HG03521 (cell line): ENCODE data around the gene CHD6.

Experiments
- ATAC-seq: cut with Tn5 transposase; IDR thresholded peaks from one replicate; pipeline ENCODE4 v1.9.1; 2021; ENCODE audit warnings: mild to moderate bottlenecking, moderate library complexity; ENCODE audit not compliant: unreplicated experiment

CHD6 gene

DNA sequence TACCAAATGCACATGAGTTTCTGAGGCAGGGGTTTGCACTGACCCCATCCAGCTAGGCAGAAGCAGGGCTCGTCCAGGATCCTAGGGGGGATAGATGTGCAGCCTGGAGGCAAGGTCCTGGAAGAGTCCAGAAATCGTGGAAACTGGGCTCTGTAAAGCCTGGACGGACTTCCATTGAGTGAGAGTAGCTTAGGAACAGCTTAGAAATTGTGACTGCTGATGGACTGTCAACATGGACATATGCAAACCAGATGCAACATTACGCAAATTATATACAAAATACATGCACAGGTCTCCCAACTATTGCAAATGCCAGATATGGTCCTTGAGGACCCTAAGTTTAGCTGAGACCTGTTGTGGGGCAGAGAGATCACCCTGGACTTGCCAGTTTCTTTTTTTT is 246.8 kb downstream of the CHD6 start:
- ATAC-seq = no peak

DNA sequence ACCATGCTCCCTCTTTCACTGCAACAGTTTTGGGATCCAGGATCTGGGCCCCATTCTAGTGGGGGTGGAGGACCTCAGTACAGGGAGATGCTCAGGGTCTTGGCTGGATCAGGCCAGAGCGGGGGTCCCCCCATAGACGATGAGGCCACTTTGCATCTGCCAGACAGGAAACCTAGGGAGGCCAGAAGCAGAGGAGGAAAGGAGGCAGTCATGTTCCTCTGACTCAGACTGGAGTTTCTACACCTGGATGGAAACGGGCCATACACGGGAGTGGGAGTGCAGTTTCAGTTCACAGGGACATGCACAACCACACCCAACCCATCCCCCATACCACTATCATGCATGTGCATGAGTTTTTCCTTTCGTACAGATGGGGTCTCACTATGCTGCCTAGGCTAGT is 248.0 kb downstream of the CHD6 start:
- ATAC-seq = no peak

DNA sequence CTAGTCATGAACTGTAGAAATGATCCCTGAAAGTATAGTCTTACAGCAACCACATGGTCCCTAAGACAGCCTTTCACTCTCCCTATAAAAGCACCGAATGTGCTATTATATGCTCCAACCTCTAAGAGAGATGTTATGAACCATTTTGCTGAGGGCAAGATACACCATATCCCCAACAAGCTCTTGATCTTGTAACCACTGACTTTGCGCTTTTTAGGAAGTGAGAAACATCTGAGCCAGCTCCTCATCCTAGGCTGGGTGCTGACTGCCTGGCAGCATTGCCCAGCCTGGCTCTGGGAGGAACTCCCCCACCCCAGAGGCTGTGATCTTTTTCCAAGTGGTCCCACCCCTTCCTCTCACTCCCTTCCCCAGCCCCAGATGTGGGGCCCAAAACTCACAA is 248.5 kb downstream of the CHD6 start:
- ATAC-seq = no peak

DNA sequence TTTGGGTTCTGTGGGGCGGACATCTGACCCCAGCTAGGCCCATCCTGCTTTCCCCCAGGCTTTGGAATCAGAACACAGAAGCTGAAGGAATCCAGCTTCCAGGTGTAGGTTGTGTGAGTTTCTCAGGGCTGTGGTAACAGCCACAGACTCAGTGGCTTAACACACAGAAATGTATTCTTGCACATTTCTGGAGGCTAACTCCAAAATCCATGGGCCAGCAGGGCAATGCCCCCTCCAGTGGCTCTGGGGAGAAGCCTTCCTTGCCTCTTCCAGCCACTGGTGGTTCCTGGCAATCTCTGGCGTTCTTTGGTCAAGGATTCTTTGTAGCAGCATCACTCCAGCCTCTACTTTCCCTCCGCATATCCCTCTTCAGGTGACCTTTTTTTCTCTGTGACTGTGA is 250.2 kb downstream of the CHD6 start:
- no peak for ATAC-seq

DNA sequence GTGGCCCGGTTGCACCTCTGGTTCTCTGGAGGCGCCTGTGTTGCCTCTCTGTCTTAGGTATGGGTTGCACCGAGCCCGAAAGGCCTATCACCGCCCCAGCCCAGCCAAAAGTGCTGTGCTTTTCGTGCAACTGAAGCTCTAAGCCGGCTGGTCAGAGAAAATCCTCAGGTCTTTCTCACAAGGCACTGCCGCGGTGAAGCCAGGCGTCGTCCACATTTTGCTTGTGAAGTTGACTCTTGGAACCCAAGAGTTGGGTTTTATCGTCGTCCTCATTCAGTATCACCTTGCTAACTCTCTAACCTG is 250.8 kb downstream of the CHD6 start:
- ATAC-seq = no peak

DNA sequence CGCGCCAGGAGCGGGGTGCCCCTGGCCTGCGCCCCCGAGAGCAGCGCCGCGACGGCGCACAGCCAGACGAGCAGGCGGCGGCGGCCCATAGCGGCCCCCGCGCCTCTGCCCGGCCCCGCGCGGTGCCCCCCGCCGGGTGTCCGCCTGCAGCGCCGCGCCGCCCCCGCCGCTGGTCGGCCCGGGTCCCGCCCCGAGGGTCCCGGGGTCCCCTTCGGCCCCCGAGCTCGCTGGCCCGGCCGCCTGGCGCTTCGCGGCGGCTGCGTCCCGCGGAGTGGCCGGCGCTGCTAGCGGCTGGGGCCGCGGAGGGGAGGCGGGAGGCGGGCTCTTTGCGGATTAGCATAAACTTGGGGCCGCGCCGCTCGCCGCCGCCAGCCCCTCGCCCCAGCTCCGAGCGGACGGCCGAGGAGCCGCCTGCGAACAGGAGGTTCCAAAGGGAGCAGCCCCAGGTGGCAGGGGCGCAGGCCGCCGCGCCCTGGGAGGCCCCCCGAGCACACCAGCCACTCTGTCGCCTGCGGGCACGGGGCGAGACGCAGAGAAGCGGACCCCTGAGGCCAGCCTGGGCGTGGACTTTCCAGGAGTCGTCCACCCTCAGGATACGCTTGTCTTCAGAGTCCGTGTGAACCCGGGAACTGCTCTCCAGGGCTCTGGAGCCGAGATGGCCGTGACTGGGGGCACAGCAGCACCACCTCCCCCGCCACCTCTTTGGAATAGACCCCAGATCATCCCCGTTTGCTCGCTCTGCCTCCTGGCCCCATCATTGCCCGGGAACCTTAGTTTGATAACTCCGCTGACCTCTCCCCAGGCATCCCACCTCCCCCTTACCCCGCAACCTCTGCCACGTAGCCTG is 251.4 kb downstream of the CHD6 start, which contains the start of gene EMILIN3:
EMILIN3 (minus strand) TSS at position 273 of the 847 bp plus-strand sequence; CDS start at position 89, 184 bp downstream.
- ATAC-seq = no peak

DNA sequence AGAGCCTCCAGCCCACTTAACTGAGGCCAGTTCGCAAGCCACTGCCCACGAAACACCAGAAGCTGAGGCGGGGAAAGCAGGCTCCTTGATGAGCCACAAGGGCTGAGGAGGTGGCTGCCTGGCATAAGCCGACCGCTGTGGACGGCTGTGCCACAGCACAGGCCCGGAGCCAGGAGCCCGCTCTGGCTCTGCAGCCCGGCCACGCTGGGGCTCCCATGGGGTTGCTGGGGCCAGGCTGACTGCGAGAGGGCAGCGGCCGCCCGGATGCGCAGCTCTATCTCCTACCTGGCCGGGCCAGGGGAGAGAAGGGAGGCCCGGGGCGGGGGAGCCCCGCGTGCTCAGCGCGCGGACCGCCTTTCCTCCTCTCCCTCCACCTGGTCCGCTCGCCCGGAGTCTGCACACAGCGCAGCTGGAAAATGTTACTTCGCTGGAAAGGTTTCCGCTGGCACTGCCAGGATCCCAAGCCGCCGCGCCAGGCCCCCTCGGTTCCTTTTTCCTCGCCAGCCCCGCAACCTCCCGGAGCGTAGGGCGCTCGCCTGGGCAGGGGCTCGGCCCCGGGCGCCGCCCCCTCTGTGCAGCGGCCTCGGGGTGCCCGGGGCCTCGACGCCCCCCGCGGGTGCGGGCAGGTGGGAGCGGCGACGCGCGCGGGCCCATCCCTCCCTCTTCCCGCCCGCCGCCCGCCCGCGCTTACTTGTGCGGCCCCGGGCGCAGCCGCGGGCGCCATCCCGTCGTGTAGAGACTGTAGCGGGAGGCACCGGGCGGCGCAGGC is 252.2 kb downstream of the CHD6 start:
- no peak for ATAC-seq

DNA sequence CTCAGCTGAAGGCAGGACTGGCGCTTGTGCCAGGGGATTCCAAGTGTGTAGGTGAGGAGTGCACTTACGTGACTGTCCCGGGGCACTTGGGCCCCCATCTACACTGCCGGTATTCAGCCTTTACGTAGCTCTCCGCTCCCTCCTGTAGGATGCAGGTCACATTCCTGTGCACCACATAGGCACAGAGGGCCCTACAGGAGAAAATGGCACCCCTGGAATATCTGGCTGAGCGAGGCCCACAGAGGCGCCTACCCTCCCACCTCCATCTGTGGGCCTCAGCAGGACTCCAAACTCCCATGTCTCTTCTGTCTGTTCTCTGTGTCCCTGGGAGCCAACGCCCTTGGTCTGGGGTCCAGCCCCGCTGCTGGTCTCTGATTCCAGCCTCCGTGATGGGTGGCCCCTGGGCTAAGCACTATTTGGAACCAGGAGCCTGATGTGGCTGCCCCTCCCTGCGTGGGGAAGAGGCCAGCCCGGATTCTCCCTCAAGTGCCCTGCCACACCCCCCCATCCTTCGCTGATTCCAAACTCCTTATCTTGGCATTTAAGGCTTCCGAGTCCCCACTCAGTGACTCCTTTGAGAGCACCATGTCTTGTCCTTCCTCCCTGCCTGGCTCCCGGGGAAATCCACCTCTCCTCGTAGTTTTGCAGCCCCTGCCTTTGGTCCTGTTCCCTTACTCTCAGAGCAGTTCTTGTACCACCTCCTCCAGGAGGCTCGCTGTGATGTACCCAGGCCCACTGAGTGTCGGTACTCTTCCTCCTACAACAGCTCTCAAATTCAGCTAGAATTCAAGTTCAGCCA is 253.0 kb downstream of the CHD6 start:
- ATAC-seq = no peak

DNA sequence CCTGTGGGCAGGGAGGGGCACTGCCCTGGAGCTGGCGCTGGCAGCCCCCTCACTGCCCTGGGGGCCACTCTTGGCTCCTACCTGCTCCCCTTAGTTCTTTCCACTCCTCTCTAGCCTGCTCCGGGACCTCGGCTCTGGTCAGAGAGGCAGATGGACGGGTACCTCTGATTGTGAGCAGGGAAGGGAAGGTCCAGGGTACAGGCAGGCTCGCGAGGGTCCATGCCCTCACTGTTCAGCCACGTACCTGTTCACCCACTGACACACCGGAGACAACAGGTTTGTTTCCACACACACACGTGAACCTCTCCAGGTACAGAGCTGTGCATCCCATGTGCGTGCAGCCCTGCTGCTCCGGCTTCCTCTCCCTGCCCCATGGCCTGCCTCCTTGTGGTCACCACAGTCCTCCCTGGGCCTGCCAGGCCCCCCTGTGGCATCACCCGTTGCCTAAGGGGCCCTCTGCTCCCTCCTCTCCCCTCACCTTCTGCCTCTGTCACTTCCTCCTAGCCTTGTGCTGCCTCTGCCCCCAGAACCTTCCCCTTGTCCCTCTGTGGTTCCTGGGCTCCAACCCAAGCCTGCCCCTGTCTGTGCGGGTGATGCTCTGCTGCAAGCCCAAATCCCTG is 253.8 kb downstream of the CHD6 start:
- ATAC-seq = no peak

DNA sequence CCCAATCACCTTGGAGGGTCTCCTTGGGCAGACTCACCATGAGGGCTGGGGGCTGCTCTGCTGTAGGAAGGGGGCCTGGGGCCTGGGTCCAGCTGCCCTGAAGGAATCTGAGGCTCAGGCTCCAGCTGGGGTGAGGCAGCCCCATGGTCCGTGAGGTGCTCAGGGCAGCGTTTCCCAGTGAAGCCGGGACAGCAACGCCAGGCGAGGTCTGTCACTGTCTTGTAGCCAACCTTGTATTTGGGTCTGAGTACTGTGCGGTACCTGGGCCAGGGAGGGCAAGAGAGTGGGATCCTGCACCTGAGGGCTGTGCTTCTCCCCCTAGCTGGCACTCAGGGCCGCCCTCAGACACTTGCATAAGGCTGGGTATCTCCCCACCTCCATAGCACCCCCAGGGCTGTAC is 254.6 kb downstream of the CHD6 start:
- no peak for ATAC-seq

DNA sequence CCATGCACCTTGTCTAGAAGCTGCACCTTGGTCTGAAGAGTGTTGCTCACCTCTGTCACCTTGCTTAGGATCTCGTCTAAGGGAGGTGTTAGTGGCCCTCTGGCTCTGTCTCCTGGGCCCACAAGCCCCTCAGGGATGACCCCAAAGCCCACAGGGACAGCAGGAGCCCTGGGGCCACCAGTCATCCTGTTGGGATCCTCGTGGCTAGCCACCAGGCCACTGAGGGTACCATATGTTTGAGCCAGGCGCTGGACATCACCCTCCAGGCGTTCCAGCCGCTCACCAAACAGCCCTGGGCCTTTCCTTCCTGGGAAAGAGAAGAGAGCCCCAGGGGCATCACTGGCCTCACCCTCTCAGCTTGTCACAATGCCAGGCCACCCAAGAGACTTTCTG is 255.4 kb downstream of the CHD6 start:
- no peak for ATAC-seq

DNA sequence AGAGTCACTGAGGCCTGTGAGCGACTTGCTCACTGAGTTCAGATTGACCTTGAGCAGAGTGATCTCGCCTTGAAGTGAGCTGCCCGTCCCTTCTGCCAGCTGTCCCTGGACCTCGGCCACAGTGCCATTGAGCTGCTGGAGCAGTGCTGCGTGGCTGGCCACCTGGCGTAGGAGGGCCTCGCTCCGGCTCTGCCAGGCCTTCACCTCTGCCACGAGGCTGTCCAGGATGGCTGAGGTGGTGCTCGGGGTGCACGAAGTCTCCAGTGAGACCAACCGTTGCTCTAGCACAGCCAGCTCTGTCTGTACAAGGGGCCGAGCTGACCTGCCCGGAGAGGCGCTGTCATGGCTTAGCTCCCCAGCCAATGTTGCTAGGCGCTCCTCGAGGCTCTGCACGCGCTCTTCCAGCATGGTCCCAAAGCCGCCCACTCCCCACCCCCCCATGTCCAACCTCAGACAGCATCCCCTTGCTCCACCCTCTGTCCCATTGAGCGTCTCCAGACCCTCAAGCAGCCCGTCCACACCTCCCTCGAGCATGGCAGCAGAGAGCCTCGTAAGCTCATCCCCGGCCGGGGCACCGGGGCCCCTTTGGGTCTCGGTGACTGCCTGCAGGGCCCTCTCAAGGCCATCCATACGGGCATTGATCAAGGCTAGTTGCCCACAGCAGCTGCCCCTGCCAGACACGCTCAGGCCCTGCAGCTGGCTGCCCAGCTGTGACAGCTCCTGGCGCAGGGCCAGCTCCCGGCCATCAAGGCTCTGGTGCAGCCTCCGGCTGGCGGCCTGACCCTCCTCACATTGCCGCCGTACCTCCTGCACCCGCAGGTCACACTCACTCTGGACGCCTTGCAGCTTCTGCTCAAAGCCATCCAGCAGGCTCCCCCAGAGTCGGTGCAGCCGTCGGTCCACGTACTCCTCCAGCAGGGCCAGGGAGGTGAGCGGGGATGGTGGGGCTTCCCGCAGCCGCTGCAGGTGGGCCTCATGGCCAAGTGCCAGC is 256.1 kb downstream of the CHD6 start:
- ATAC-seq = no peak

DNA sequence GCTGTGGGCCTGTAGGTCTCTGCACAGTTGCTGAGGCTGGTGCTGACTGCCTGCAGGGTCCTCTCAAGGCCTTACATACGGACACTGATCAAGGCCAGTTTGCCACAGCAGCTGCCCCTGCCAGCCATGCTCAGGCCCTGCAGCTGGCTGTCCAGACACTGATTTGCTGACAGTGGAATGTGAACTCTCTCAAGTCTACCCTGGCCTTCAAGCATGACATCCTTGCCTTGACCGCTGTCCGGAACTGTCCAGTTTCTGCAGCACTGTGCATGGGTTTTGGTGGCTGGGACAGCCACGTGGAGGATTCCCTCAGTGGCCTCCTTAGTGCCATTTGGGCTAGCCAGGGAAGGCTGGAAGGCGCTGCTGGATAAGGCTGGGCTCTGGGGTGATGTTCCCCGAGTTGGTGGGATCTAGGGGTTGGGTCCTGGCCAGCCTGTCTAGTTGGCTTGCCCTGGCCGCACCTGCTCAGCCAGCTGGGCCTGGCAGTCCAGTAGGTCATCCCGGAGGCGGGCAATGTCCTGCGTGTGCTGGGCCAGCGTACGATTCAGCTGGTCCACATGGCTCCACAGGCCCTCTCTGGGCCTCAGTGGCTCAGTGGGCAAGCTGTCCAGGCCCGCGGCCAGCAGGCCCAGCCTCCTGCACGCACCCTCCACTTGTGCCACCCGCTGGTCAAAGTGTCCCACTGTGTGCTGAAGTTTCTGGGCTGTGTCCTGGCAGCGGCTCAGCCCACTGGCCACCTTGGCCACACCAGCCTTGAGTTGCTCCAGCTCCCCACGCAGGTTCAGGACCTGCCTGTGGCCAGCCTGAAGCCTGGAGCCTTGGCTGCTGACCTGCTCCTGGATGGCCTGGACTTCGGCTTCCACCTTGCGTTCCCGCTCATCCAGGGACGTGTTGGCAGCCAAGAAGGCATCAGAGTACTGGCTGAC is 257.1 kb downstream of the CHD6 start:
- ATAC-seq = no peak

DNA sequence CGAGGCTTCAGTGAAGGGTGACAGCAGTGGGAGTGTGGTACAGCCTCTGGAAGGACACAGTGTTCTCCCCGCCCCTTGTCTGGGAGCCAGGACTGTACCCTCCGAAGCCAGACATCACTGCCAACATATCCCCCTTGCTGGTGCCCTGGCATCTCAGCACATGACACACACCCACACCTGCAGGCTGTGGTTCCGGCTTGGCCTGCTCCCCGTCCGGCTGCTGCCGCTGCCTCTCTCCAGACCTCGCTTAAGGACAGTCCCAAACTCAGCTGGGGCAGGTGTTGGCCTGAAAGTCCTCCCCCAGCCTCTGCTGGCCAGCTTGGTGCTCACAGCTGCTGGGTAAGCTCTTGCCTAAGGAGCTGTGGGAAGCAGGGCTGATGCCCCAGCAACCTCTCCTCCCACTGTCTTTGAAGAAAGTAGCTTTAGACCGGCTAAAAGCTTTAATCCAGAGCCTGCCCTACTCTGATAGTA is 258.6 kb downstream of the CHD6 start:
- no peak for ATAC-seq

DNA sequence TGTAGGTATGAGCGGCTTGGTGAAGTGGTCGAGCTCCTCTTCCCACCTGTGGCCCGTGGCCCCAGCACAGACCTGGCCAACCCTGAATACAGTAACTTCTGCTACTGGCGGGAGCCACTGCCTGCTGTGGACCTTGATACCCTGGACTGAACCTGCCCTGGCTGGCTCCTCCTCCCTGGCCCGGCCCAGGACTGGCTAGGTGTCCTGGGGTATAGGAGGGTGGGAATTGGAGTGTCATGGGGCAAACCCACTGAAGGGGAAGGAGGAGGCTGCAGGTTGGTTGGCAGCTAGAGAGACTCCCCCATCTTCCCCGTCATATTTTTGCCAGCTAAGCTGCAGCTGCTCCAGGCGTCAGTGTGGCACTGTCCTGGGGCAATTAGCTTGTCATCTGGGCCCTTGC is 259.5 kb downstream of the CHD6 start:
- ATAC-seq = no peak

DNA sequence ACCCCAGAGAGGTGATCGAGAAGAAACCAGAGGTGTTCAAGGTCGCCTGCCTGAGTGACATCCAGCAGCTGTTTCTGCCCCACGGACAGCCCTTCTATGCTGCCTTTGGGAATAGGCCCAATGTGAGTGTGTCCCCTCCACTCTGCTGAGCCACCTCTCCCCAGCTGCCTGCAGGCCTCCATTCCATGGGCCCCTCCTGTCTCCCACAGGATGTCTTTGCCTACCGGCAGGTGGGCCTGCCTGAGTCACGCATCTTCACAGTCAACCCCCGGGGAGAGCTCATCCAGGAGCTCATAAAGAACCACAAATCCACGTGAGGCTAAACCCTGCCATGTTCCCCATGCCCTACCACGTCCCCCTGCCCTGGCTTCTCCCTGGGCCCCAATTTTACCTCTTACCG is 259.9 kb downstream of the CHD6 start:
- no peak for ATAC-seq

DNA sequence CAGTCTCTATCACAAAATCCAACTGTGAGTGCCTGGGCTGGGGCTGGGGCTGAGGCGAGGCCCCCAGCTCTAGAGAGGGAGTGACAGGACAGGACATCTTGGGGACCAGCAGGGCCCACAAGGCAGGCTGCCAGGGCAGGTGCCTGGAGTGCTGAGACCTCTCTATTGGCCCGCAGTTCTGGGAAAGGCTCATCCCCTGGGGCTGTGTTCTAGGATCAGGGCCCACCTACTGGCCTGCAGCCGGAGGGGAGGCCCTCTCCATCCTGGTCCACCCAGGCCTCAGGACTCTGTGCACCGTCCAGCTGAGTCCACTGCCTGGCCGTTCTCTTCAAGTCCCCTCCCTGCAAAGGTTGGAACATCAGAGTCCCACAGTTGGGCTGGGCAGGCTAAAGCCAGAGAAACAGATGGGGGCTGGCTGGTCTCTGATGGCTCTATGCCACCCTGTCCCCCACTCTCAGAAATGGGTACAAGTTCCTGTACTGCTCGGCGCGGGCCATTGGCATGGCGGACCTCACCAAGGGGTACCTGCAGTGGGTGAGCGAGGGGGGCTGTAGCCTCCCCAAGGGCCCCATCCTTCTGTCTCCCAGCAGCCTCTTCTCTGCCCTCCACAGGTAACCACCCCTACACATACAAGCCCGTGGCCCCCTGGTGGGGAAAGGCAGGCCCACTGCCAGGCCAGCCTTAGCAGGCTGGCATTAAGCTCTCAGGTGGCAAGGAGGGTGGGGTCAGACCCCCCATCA is 260.6 kb downstream of the CHD6 start:
- ATAC-seq = no peak

DNA sequence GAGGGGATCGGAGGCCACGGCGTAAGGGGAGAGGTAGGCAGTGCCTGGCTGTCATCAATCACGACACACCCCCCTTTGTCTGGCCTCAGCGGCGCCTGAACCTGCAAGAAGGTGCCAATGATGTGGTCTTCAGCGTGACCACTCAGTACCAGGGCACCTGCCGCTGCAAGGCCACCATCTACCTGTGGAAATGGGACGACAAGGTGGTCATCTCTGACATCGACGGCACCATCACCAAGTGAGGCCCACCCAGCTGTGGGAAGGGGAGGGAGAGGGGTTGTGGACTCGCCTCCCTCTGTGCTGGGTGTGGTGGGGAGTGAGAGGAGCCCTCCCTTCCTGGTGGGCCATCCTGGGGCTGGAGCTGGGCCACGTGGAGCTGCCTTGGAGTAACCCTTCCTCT is 261.2 kb downstream of the CHD6 start:
- no peak for ATAC-seq
